ENCODE results near the gene LDB3.
A peak's percentile ranks its signal among the peaks of the same experiment; 100 is the strongest.
"Not testable (repeated sequence)": the region's sequence is repeated elsewhere in the genome, so short reads cannot be mapped to it uniquely, and the experiment has no call there.

Gene LDB3

DNA sequence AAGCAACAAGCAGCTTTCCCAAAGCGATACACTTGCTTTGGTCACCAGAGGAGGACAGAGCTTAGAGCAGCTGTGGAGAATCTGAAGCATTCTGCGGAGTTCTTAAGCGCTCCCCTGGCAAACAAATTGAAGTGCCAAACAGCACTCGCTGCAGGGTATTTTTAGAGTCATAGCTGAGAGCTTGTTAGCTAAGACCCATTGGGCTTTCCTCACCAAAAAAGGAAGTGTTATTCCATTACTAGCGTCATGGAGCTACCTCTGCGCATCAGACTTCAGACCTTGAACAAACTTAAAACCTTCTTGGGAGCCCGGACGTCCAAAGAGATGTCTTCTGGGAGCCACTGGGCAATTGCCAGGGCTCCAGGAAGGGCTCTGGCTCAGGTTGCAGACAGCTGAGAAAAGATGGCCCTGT lies 65.0 kb downstream of the LDB3 start:
- no peak for DNase-seq (ENCODE audit: low spot score)

GRCh38 chr10:86734207-86734988 lies 66.1 kb downstream of the LDB3 start:
- no peak for DNase-seq (ENCODE audit: low spot score)

- DNase-seq (ENCODE audit: low spot score), result not testable (repeated sequence)
These were observed 67.0 kb downstream of the LDB3 start for GRCh38 chr10:86735278-86735677.

- no peak for DNase-seq (ENCODE audit: low spot score)
These were observed 73.9 kb downstream of the LDB3 start for GRCh38 chr10:86742230-86742629.

GRCh38 chr10:86744067-86744725 lies 75.9 kb downstream of the LDB3 start:
- DNase-seq (ENCODE audit: low spot score), result no peak

DNA sequence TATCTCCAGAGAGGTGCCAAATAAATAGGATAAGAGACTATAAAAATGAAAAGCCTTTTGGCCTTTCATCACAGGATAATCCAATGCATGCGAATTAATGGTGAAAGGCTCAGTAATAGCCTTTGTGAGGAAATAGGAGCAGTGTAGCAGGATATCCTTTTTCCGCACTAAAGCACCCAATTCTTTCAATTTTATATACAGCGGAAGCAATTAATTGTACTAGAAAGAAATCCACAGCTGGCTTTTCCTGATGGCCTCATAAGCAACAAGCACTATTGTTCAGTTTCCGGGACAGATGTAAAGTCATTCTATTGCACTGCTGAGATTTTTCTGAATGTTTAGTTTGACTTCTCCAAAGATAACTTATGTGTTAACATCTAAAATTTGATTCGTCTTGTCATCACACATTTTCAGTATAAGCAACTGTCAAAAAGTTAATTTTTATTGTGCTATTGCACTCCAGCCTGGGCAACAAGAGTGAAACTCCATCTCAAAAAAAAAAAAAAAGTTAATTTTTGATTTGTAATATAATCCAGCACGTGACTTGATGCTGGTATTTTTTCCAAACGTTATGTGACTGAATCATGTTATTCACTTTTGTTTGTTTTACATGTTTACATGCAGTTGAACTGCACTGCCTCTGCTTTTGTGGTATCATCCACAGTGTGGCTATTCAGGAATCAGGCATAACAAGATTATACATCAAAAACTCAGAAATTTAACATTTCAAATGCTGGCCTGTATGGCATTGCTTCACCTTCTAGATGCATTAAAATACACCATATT lies 79.7 kb downstream of the LDB3 start:
- peak; percentile 68 for DNase-seq (ENCODE audit: low spot score)

DNA sequence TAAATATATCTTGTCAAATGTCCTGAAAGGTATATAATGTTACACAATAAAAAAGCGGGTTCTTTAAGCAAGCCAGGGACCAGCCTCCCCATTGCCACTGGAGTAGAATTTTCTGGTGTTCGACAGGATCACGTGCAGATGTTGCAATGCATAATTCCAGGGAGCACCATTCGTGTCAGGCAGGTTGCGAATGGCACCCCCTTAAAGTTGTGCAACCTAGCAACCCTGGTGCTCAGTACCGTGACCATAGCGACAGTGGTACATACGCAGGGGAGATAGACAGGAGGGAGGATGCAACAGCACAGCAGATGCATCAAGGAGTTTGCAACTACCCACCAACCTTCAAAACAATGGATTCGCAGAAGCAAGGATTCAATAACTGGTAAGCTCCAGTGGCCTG lies 81.5 kb downstream of the LDB3 start:
- no peak for DNase-seq (ENCODE audit: low spot score)

GRCh38 chr10:86751477-86751876 lies 83.2 kb downstream of the LDB3 start:
- DNase-seq (ENCODE audit: low spot score), result no peak

DNA sequence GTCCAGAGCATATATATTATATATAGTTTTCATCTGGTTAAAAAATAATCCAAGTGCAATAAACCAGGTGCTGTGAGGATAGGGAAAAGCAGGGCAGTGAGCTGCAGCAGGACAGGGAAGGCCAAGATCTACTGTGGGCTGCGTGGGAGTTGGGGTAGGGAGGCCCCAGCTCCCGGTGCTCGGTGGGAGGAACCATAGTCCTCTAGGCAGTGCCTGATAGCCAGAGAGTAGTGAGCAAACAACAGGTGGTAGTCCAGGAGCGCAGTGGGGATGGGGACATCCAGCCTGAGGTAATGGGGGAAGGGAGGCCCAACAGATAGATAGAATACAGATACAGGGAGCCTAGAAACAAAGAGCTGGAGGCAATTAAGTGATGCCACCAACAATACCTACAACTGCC lies 84.0 kb downstream of the LDB3 start:
- no peak for DNase-seq (ENCODE audit: low spot score)

DNA sequence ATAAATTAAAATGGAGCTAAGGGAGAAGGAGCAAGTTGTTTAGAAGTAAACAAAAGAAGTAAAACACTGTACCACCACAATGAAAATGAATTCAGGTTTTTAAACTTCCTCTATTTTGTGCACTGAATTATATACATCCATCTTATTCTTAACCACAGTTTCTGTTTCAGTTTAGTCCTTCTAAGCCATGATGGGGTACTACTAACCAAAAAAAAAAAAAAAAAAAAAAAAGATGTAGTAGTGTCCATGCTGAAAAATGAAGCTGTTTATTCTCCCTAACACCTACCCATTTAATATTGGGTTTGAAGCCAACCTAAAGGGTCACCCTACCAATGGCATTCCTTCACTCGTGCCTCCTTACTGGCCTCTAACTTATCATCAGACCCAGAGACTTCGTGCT lies 84.7 kb downstream of the LDB3 start:
- no peak for DNase-seq (ENCODE audit: low spot score)

- DNase-seq (ENCODE audit: low spot score), result no peak
These were observed 85.5 kb downstream of the LDB3 start for GRCh38 chr10:86753638-86754434.

DNA sequence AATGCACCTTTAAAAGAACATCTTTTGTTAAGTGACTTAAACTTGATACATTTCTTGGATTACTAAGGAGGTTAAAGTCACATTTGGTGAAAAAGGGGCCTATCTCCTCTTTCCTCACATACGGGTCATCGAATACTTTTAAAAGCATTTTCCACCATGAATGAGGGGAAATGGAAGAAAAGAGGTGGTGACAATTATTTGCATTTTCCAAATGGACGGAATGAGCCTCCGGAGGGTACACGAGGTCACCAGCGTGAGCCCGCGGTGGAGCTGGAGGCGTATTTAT lies 87.1 kb downstream of the LDB3 start:
- DNase-seq (ENCODE audit: low spot score), result no peak

DNA sequence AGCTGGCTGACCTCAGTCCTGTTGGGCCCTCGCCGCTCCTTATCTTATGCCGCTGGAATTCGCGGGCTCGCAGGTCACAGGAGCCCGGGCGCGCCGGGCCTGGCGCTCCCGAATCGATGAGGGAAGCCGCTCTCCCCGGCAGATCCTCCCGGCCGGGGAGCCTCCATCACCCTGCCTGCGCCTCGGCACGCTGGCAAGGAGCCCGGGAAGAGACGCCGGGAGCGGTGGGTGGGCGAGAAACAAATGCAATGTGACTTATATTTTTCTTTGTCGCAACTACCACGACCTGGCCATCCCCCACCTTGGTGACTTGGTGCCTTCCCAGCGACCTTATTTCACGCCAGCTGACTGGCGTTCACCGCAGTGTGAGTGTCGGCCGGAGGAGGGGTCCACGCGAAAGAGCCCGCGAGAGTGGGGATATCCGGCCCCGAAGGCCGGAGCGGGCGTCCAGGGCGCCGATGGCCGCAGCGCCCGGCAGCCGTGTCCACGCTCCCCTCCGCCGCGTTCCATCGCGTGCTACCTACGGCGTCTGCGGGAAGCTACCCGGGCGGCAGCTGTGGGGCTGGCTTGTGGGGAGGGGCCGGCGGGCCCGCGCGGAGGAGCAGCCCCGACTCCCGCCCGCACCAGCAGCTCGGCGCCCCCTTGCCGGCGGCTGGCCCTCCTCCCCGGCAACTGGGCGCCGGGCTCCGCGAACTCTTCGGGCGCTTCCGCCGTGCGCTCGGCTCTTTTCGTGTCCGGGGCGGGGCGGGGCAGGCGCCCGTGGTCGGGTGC lies 87.6 kb downstream of the LDB3 start:
- peak; percentile 67 for DNase-seq (ENCODE audit: low spot score)

GRCh38 chr10:86756511-86757112 lies 88.3 kb downstream of the LDB3 start, which contains the start of gene BMPR1A:
BMPR1A (plus strand) TSS chr10:86756619; CDS start chr10:86876019, 119,400 bp downstream.
- DNase-seq (ENCODE audit: low spot score), result no peak

- no peak for DNase-seq (ENCODE audit: low spot score)
These were observed 89.0 kb downstream of the LDB3 start for GRCh38 chr10:86757113-86757972.

- no peak for DNase-seq (ENCODE audit: low spot score)
These were observed 90.1 kb downstream of the LDB3 start for GRCh38 chr10:86758189-86759072.

GRCh38 chr10:86759073-86759672 lies 90.9 kb downstream of the LDB3 start:
- no peak for DNase-seq (ENCODE audit: low spot score)

- DNase-seq (ENCODE audit: low spot score), result no peak
These were observed 95.1 kb downstream of the LDB3 start for GRCh38 chr10:86763404-86763803.

DNA sequence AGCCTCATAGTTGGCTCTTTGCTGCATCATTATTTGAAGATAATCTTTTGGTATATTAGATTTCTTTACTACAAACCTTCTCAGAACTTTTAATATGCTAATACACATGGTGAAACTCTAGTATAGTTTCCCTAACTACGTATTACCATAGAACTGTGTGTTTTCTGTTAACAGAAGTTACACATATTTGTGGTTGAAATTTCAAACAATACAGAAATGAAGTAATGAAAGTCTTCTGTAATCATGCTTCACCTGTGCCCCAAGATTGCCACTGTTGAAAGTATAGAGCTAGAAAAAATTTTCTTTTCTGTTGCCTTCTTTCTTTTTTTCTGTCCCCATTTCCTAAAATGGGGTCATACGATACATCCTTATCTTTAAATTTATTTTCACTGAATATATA lies 97.2 kb downstream of the LDB3 start:
- DNase-seq (ENCODE audit: low spot score), result no peak
